SKM-1 treated with dmso at 0.1 percent for 144 hours (cell line): ENCODE data around the gene NSG1.

ENCODE experiments used
- DNase-seq: peaks from one replicate; lab custom pipeline; 2025; ENCODE audit not compliant: unreplicated experiment; lab: John Stamatoyannopoulos, UW

The NSG1 gene

GRCh38 chr4:4430492-4431195 is 43.7 kb downstream of the NSG1 start:
- peak; percentile 57 for DNase-seq

- no peak for DNase-seq
These were observed 45.6 kb downstream of the NSG1 start for GRCh38 chr4:4432341-4433125.

- DNase-seq: no peak
These were observed 47.0 kb downstream of the NSG1 start for GRCh38 chr4:4433941-4434340.

GRCh38 chr4:4436244-4436823 is 49.4 kb downstream of the NSG1 start:
- DNase-seq: no peak

GRCh38 chr4:4437798-4438470 is 51.0 kb downstream of the NSG1 start:
- no peak for DNase-seq

GRCh38 chr4:4438891-4439290 is 52.0 kb downstream of the NSG1 start:
- no peak for DNase-seq

- no peak for DNase-seq
These were observed 52.9 kb downstream of the NSG1 start for GRCh38 chr4:4439782-4440181.

GRCh38 chr4:4440333-4441061 is 53.6 kb downstream of the NSG1 start:
- no peak for DNase-seq

GRCh38 chr4:4443821-4444220 is 56.9 kb downstream of the NSG1 start:
- no peak for DNase-seq

GRCh38 chr4:4446434-4446833 is 59.5 kb downstream of the NSG1 start:
- no peak for DNase-seq

GRCh38 chr4:4455210-4455865 is 68.4 kb downstream of the NSG1 start:
- no peak for DNase-seq

- DNase-seq: no peak
These were observed 69.4 kb downstream of the NSG1 start for GRCh38 chr4:4456351-4456750.

GRCh38 chr4:4456816-4457578 is 70.1 kb downstream of the NSG1 start:
- no peak for DNase-seq

GRCh38 chr4:4457803-4458553 is 71.1 kb downstream of the NSG1 start:
- no peak for DNase-seq

- no peak for DNase-seq
These were observed 72.3 kb downstream of the NSG1 start for GRCh38 chr4:4459181-4459580.

- no peak for DNase-seq
These were observed 73.9 kb downstream of the NSG1 start for GRCh38 chr4:4460759-4461158.

- no peak for DNase-seq
These were observed 74.3 kb downstream of the NSG1 start for GRCh38 chr4:4461178-4461577.

- DNase-seq: no peak
These were observed 74.9 kb downstream of the NSG1 start for GRCh38 chr4:4461850-4462249.

- DNase-seq: no peak
These were observed 76.1 kb downstream of the NSG1 start for GRCh38 chr4:4462970-4463369.
